K562 (cell line): ENCODE measurements around the gene GNGT2. TPM values are rescaled to one million over a fixed set of nuclear protein-coding genes. Genes with fewer than 3 reads are reported as not detected.
A peak's percentile ranks its signal among the peaks of the same experiment; 100 is the strongest.

Experiments used
- ATAC-seq: fragments of 200-7000 bp; cut with Tn5 transposase; 3 replicates; pipeline ENCODE4 v1.9.1; 2020; ENCODE audit warnings: moderate library complexity
- BruUV-seq: library from RNA; stranded (reverse); fragments of 400-500 nt; replicated peaks from 2 replicates; lab custom pipeline; 2021; lab: Mats Ljungman, UMichigan
- CTCF ChIA-PET: fragments of 300-600 bp; formaldehyde crosslinking; extraction: SDS; loops from one replicate; lab custom pipeline; 2021; ENCODE audit warnings: low intra/inter-chr PET ratio; lab: Yijun Ruan, JAX
- POLR2A ChIA-PET: fragments of 300-600, 350-650 bp; sonication (Branson Sonifier 250); formaldehyde crosslinking; extraction: SDS; loops from one replicate; lab custom pipeline; 2021; ENCODE audit warnings: antibody characterized with exemption, inconsistent platforms; lab: Yijun Ruan, JAX
- DNase-seq, 4 experiments: peaks; one replicate each; pipeline versions ENCODE4 v3.0.0 to v3.0.0-alpha.2; 2011 to 2018; ENCODE audit warnings: low spot score in 3 of 4, mixed read lengths in 3 of 4; ENCODE audit errors: extremely low read depth in 1 of 4
- FAIRE-seq: peaks from 2 replicates; lab custom pipeline; 2011; peaks lifted over from hg19 to GRCh38; lab: Jason Lieb, UNC
- H2AFZ ChIP-seq: 2 replicates; pipeline ENCODE4 v1.6.0; 2011; ENCODE audit warnings: low read depth, low read length, control low read depth, inconsistent platforms
- H3K27ac ChIP-seq: fragments of 200-600 bp; 3 replicates; pipeline ENCODE4 v1.8.0; 2011; ENCODE audit warnings: low read depth, mild to moderate bottlenecking, control low read depth, inconsistent platforms, low read length, moderate library complexity, mixed read lengths; ENCODE audit errors: extremely low read depth
- H3K27me3 ChIP-seq, 2 experiments: fragments of 300-600 bp in 1 of 2; 2 replicates in 1 of 2; 3 replicates in 1 of 2; pipeline versions ENCODE4 v1.6.0 to v1.8.0; 2011; ENCODE audit warnings: inconsistent platforms in 2 of 2, low read length in 2 of 2, mild to moderate bottlenecking in 1 of 2, mixed read lengths in 1 of 2, moderate library complexity in 1 of 2; ENCODE audit not compliant: control insufficient read depth in 2 of 2, insufficient read depth in 2 of 2
- H3K36me3 ChIP-seq: fragments of 300-600 bp; 3 replicates; pipeline ENCODE4 v1.8.0; 2011; ENCODE audit warnings: mild to moderate bottlenecking, low read length, inconsistent platforms; ENCODE audit not compliant: control insufficient read depth, insufficient read depth
- H3K4me1 ChIP-seq, 2 experiments: fragments of 200-600 bp in 1 of 2; replicated peaks in 1 of 2; 2 replicates in 1 of 2; 3 replicates in 1 of 2; pipeline versions ENCODE4 v1.5.1 to v1.8.0; 2011; ENCODE audit warnings: inconsistent platforms in 2 of 2, low read length in 2 of 2, mild to moderate bottlenecking in 1 of 2, mixed read lengths in 1 of 2, moderate library complexity in 1 of 2; ENCODE audit not compliant: control insufficient read depth in 2 of 2, insufficient read depth in 2 of 2
- H3K4me2 ChIP-seq: 2 replicates; pipeline ENCODE4 v1.6.1; 2011; ENCODE audit warnings: low read length, control low read depth, inconsistent platforms, mixed read lengths; ENCODE audit not compliant: insufficient read depth
- H3K4me3 ChIP-seq: fragments of 200-600 bp; sonication (generic), shearing (Covaris generic); 2 replicates; pipeline ENCODE4 v1.5.1; 2016; ENCODE audit warnings: control low read depth, inconsistent platforms
- H3K79me2 ChIP-seq: fragments of 200-600 bp; 3 replicates; pipeline ENCODE4 v1.8.0; 2011; ENCODE audit warnings: low read length, inconsistent platforms; ENCODE audit not compliant: control insufficient read depth, insufficient read depth
- H3K9ac ChIP-seq, 2 experiments: 2 replicates each; pipeline versions ENCODE4 v1.6.0 to v1.6.1; 2011; ENCODE audit warnings: low read depth in 2 of 2, low read length in 2 of 2, control low read depth in 1 of 2, inconsistent platforms in 1 of 2, mild to moderate bottlenecking in 1 of 2, mixed read lengths in 1 of 2; ENCODE audit not compliant: insufficient read depth in 1 of 2
- H3K9me1 ChIP-seq: one replicate; pipeline ENCODE4 v1.6.0; 2011; ENCODE audit warnings: inconsistent platforms, mild to moderate bottlenecking, low read length, moderate library complexity; ENCODE audit not compliant: control insufficient read depth, insufficient read depth
- H3K9me3 ChIP-seq: replicated peaks from 2 replicates; pipeline ENCODE4 v1.5.1; 2011; ENCODE audit warnings: low read depth, low read length, inconsistent platforms; ENCODE audit not compliant: control insufficient read depth, insufficient read depth
- H4K20me1 ChIP-seq: replicated peaks from 2 replicates; pipeline ENCODE4 v1.6.1; 2011; ENCODE audit warnings: low read length, inconsistent platforms, mixed read lengths; ENCODE audit not compliant: control insufficient read depth, insufficient read depth
- ADNP ChIP-seq: fragments of 200-800 bp; sonication (Bioruptor generic); IDR thresholded peaks from 2 replicates; pipeline ENCODE4 v1.6.1; 2016; ENCODE audit warnings: missing genetic modification characterization, missing compliant biosample characterization
- BCOR ChIP-seq: fragments of 450-650 bp; IDR thresholded peaks from 2 replicates; pipeline ENCODE4 v1.6.1; 2016
- CHD4 ChIP-seq: fragments of 200-600 bp; sonication (generic); IDR thresholded peaks from 3 replicates; pipeline ENCODE4 v1.6.1; 2012; ENCODE audit warnings: low read depth, mild to moderate bottlenecking, mixed read lengths, low read length, inconsistent platforms; ENCODE audit not compliant: insufficient read depth, insufficient replicate concordance, poor library complexity, severe bottlenecking
- EGR1 ChIP-seq: fragments of 450-650 bp; conservative IDR thresholded peaks from 2 replicates; pipeline ENCODE4 v1.6.1; 2017; ENCODE audit warnings: mild to moderate bottlenecking
- ESRRA ChIP-seq: fragments of 450-650 bp; IDR thresholded peaks from 2 replicates; pipeline ENCODE4 v1.6.1; 2014; ENCODE audit warnings: low read depth, mild to moderate bottlenecking, moderate library complexity, borderline replicate concordance
- HDAC2 ChIP-seq: fragments of 450-650 bp; IDR thresholded peaks from 2 replicates; pipeline ENCODE4 v1.6.1; 2016; ENCODE audit warnings: mild to moderate bottlenecking
- KDM1A ChIP-seq, 2 experiments: fragments of 450-650 bp; IDR thresholded peaks; 2 replicates each; pipeline ENCODE4 v1.6.1; 2016; ENCODE audit warnings: mild to moderate bottlenecking in 2 of 2
- L3MBTL2 ChIP-seq: fragments of 450-650 bp; IDR thresholded peaks from 2 replicates; pipeline ENCODE4 v1.6.1; 2016; ENCODE audit warnings: mild to moderate bottlenecking, moderate library complexity
- RBM25 ChIP-seq: fragments of 200-400 bp; formaldehyde crosslinking; IDR thresholded peaks from 2 replicates; pipeline ENCODE4 v1.6.1; 2018; ENCODE audit warnings: low read length, low read depth, moderate library complexity; ENCODE audit not compliant: severe bottlenecking
- RCOR1 ChIP-seq, 2 experiments: IDR thresholded peaks; 2 replicates each; pipeline ENCODE4 v1.6.1; 2012; ENCODE audit warnings: low read depth in 2 of 2, low read length in 2 of 2, borderline replicate concordance in 1 of 2, improper control_type of control experiment in 1 of 2
- SMARCA5 ChIP-seq: fragments of 450-650 bp; IDR thresholded peaks from 2 replicates; pipeline ENCODE4 v1.6.1; 2016
- SNIP1 ChIP-seq: fragments of 450-650 bp; IDR thresholded peaks from 2 replicates; pipeline ENCODE4 v1.7.1; 2017; ENCODE audit warnings: low read depth, mild to moderate bottlenecking
- ZNF121 ChIP-seq: sonication (generic); formaldehyde crosslinking; conservative IDR thresholded peaks from 2 replicates; pipeline ENCODE4 v1.8.0; 2022; ENCODE audit warnings: missing genetic modification reagents
- WGBS: fragments of 100-300 bp; shearing (Covaris generic); methylation state at CpG from one replicate; pipeline ENCODE4 v1.1.6; 2016; ENCODE audit warnings: low coverage, mixed read lengths; ENCODE audit not compliant: insufficient coverage; ENCODE audit errors: missing lambda C conversion rate; 5-methylcytosine and 5-hydroxymethylcytosine counted together
- in situ Hi-C: fragments of 300-500 bp; cut with MboI; formaldehyde crosslinking; loops from 4 replicates; pipeline ENCODE4 v1.15.0; 2018; ENCODE audit warnings: inconsistent platforms, mixed read lengths
- intact Hi-C: fragments of 100-400 bp; cut with micrococcal nuclease; formaldehyde crosslinking; loops from 2 replicates; pipeline ENCODE4 v1.14.2; 2022
- polyA plus RNA-seq, 8 experiments: library from polyadenylated mRNA; depleted of rRNA in 4 of 8; stranded (reverse) in 5 of 8; unstranded in 3 of 8; fragments of >200 nt; fragmentation: Nextera tagmentation in 2 of 8; fragmentation: Illumina TruSeq in 1 of 8; extraction: Ambion mirVana in 2 of 8; extraction: Trizol in 1 of 8; gene quantifications; 2 replicates each; pipeline versions ENCODE4 v1.2.1 to v1.2.3, GENCODE V29; 2011 to 2014; ENCODE audit warnings: inconsistent platforms in 1 of 8, missing spikeins in 1 of 8
- total RNA-seq, 7 experiments: library from RNA; depleted of rRNA in 6 of 7; stranded (reverse); fragments of >200 nt in 6 of 7; fragmentation: Illumina TruSeq in 2 of 7; extraction: Trizol in 2 of 7; gene quantifications; 2 replicates each; pipeline versions ENCODE4 v1.2.1 to v1.2.3, GENCODE V29; 2011 to 2021; ENCODE audit warnings: low replicate concordance in 1 of 7

Gene GNGT2
- total and polyA plus RNA-seq, 9 of the 15 experiments (the other 6 are each of a cell fraction or from before 2014, with no cell fraction given): not detected

GRCh38 chr17:49249890-49250522 lies 39.6 kb upstream of the GNGT2 start:
- Histone ChIP-seq H3K4me1 (peaks cover 9 to 10% of the 10 kb centered on the region in 2 experiments; a peak in 4 of 5 replicates), H4K20me1 (no peaks in the 10 kb centered on the region), H3K4me3 (no peak overlapping the region), H3K4me2 (peak overlapping the region; percentile 31; the same call in 1 of the 2 replicates), H3K9me1 (no peaks in the 10 kb centered on the region), H2AFZ (0 out of 2 replicates have a peak overlapping the region, but pooled peaks have one; percentile 49), H3K27ac (no peak overlapping the region), H3K36me3 (no peaks in the 10 kb centered on the region), H3K9me3 (no peaks in the 10 kb centered on the region), H3K9ac (no peak overlapping the region), H3K27me3 (no peaks in the 10 kb centered on the region), H3K79me2 (no peaks in the 10 kb centered on the region)
- 66% methylated on average over 12 of the region's 12 CpGs for WGBS
- CTCF ChIA-PET: no interaction called here
- intact Hi-C loops (no loop called here), in situ Hi-C loops (no loop called here)
- no peak for ATAC-seq
- FAIRE-seq: no peak
- POLR2A ChIA-PET: no interaction called here
- no peak for DNase-seq
- BruUV-seq: no TSS peak
- no peak for TF ChIP-seq EGR1
- no peak for TF ChIP-seq L3MBTL2
- peak; percentile 85 for TF ChIP-seq ESRRA
- TF ChIP-seq ZNF121 (CRISPR knock-in tag): peak; percentile 64; the same call in 1 of the 2 replicates
- TF ChIP-seq RCOR1 (IDR thresholded peaks at IDR 0.05; ENCODE audit: borderline replicate concordance in 1 of 2, low read depth in 2 of 2, low read length in 2 of 2): 0 out of 4 replicates have a peak, but pooled peaks of 1 of the 2 experiments have one; percentile 48
- TF ChIP-seq SMARCA5: peak; percentile 85; the same call in 1 of the 2 replicates
- no peak for TF ChIP-seq SNIP1
- TF ChIP-seq CHD4: peak; percentile 43
- TF ChIP-seq RBM25: peak; percentile 95
- peak; percentile 96 for TF ChIP-seq BCOR
- peak; percentile 47; the same call in 1 of the 2 replicates for TF ChIP-seq HDAC2
- TF ChIP-seq ADNP (tag): peak; percentile 91
- TF ChIP-seq KDM1A (IDR thresholded peaks at IDR 0.05): peak; percentile 55 to 84; a peak in 3 of 4 replicates
